ENCODE data around the gene KCNK13. TPM values are rescaled to one million over a fixed set of nuclear protein-coding genes. Genes with fewer than 3 reads are reported as not detected.

Gene KCNK13
- total RNA-seq, 1 donor from 2014 or later, result not detected

- Histone ChIP-seq H3K79me2 (ENCODE audit: low read depth) (no peaks in the 10 kb centered on the region), H3K4me2 (peak overlapping the region; percentile 86), H3K27ac (no peak overlapping the region), H2AFZ (replicated peaks) (peak overlapping the region; percentile 95), H3K36me3 (no peaks in the 10 kb centered on the region), H4K20me1 (ENCODE audit: low read depth) (peaks cover 15% of the 10 kb centered on the region), H3K4me3 (peak overlapping the region; percentile 55), H3K4me1 (peaks cover 18% of the 10 kb centered on the region), H3K27me3 (peaks cover 84% of the 10 kb centered on the region), H3K9me3 (ENCODE audit: low read depth) (no peaks in the 10 kb centered on the region), H3K9ac (no peak overlapping the region), H3F3A (ENCODE audit: low read depth) (no peaks in the 10 kb centered on the region)
- Mint-ChIP-seq H3K27ac (no peak overlapping the region), H3K27me3 (ENCODE audit: insufficient read depth, low read depth) (peaks cover 50% of the 10 kb centered on the region), H3K4me3 (peak overlapping the region; percentile 78), H3K36me3 (no peaks in the 10 kb centered on the region), H3K4me1 (peaks cover 15% of the 10 kb centered on the region), H3K9me3 (peaks cover 14% of the 10 kb centered on the region)
- TF ChIP-seq EZH2 (IDR thresholded peaks at IDR 0.05), result peak; percentile 83
- TF ChIP-seq EZH2phosphoT487 (IDR thresholded peaks at IDR 0.05), result peak; percentile 85
- TF ChIP-seq CTCF (IDR thresholded peaks at IDR 0.05), result no peak
- peak; percentile 42 for DNase-seq (ENCODE audit: low spot score)
Measured at GRCh38 chr14:90060965-90061684, 669 bp upstream of the KCNK13 start.

- H3K36me3 ChIP-seq, result no peaks in the 10 kb centered on the region
- peak; percentile 67 for DNase-seq (ENCODE audit: low spot score)
- H3K27ac Mint-ChIP-seq, result no peak overlapping the region
- peak overlapping the region; percentile 55 for H3K4me3 ChIP-seq
- no peaks in the 10 kb centered on the region for H3K36me3 Mint-ChIP-seq
- no peaks in the 10 kb centered on the region for H3K79me2 ChIP-seq (ENCODE audit: low read depth)
- peaks cover 92% of the 10 kb centered on the region for H3K27me3 ChIP-seq
- peaks cover 18% of the 10 kb centered on the region for H3K4me1 ChIP-seq
- TF ChIP-seq CTCF (IDR thresholded peaks at IDR 0.05), result no peak
- TF ChIP-seq EZH2phosphoT487 (IDR thresholded peaks at IDR 0.05), result peak; percentile 89
- peak; percentile 95 for TF ChIP-seq EZH2 (IDR thresholded peaks at IDR 0.05)
- H3F3A ChIP-seq (ENCODE audit: low read depth), result no peaks in the 10 kb centered on the region
- H3K27me3 Mint-ChIP-seq (ENCODE audit: insufficient read depth, low read depth), result peaks cover 53% of the 10 kb centered on the region
- peaks cover 11% of the 10 kb centered on the region for H3K4me1 Mint-ChIP-seq
- H4K20me1 ChIP-seq (ENCODE audit: low read depth), result peaks cover 15% of the 10 kb centered on the region
- H3K4me3 Mint-ChIP-seq, result peak overlapping the region; percentile 88
- no peaks in the 10 kb centered on the region for H3K9me3 ChIP-seq (ENCODE audit: low read depth)
- peak overlapping the region; percentile 86 for H3K4me2 ChIP-seq
- no peak overlapping the region for H3K27ac ChIP-seq
- H3K9ac ChIP-seq, result no peak overlapping the region
- H3K9me3 Mint-ChIP-seq, result peaks cover 14% of the 10 kb centered on the region
- peak overlapping the region; percentile 50 for H2AFZ ChIP-seq (replicated peaks)
Measured at GRCh38 chr14:90062127-90062794, 467 bp downstream of the KCNK13 start.

- Mint-ChIP-seq H3K27ac (no peak overlapping the region), H3K9me3 (peaks cover 14% of the 10 kb centered on the region), H3K36me3 (no peaks in the 10 kb centered on the region), H3K4me1 (peaks cover 11% of the 10 kb centered on the region), H3K4me3 (peak overlapping the region; percentile 88), H3K27me3 (ENCODE audit: insufficient read depth, low read depth) (peaks cover 53% of the 10 kb centered on the region)
- H3K4me3 ChIP-seq, result peak overlapping the region; percentile 55
- H4K20me1 ChIP-seq (ENCODE audit: low read depth), result peaks cover 15% of the 10 kb centered on the region
- no peak overlapping the region for H3K27ac ChIP-seq
- H3F3A ChIP-seq (ENCODE audit: low read depth), result no peaks in the 10 kb centered on the region
- peaks cover 88% of the 10 kb centered on the region for H3K27me3 ChIP-seq
- peak overlapping the region; percentile 86 for H3K4me2 ChIP-seq
- H3K36me3 ChIP-seq, result no peaks in the 10 kb centered on the region
- TF ChIP-seq EZH2 (IDR thresholded peaks at IDR 0.05) (peak; percentile 14), EZH2phosphoT487 (IDR thresholded peaks at IDR 0.05) (peak; percentile 44), CTCF (IDR thresholded peaks at IDR 0.05) (no peak)
- H3K9me3 ChIP-seq (ENCODE audit: low read depth), result no peaks in the 10 kb centered on the region
- H3K79me2 ChIP-seq (ENCODE audit: low read depth), result no peaks in the 10 kb centered on the region
- H2AFZ ChIP-seq (replicated peaks), result no peak overlapping the region
- DNase-seq (ENCODE audit: low spot score), result no peak
- H3K4me1 ChIP-seq, result peaks cover 18% of the 10 kb centered on the region
- H3K9ac ChIP-seq, result no peak overlapping the region
Measured at GRCh38 chr14:90062822-90063539, 1.2 kb downstream of the KCNK13 start.
